ENCODE measurements around the gene TECTA.

DNA sequence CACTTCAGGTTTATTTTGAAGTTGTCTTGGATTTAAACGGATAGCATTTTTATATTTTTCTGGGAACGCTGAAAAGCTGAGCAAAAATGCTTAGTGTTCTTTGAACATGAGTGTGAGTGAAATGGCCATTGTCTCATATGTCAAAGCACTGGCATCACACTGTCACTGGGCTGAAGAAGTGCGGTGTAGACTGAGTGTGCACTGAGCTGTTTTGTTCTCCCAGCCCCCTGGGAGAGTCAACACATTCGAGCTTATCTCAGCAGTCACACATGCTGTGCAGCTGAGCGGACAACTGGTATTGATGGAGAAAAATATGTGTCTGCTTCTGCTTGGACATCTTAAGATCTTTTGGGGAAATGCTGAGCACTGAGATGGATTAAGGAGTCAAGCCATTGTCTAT is 90.8 kb downstream of the TECTA start:
- TF ChIP-seq, protein P1, sequence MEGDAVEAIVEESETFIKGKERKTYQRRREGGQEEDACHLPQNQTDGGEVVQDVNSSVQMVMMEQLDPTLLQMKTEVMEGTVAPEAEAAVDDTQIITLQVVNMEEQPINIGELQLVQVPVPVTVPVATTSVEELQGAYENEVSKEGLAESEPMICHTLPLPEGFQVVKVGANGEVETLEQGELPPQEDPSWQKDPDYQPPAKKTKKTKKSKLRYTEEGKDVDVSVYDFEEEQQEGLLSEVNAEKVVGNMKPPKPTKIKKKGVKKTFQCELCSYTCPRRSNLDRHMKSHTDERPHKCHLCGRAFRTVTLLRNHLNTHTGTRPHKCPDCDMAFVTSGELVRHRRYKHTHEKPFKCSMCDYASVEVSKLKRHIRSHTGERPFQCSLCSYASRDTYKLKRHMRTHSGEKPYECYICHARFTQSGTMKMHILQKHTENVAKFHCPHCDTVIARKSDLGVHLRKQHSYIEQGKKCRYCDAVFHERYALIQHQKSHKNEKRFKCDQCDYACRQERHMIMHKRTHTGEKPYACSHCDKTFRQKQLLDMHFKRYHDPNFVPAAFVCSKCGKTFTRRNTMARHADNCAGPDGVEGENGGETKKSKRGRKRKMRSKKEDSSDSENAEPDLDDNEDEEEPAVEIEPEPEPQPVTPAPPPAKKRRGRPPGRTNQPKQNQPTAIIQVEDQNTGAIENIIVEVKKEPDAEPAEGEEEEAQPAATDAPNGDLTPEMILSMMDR (IDR thresholded peaks at IDR 0.05): no peak
- TF ChIP-seq GABPA (IDR thresholded peaks at IDR 0.05; ENCODE audit: low read depth) (no peak), NRF1 (IDR thresholded peaks at IDR 0.05; ENCODE audit: low read depth, low read length) (no peak), EZH2phosphoT487 (IDR thresholded peaks at IDR 0.05; ENCODE audit: borderline replicate concordance, low read depth) (no peak), SMC3 (IDR thresholded peaks at IDR 0.05; ENCODE audit: low read depth, low read length) (no peak), NFIC (IDR thresholded peaks at IDR 0.05; ENCODE audit: borderline replicate concordance) (no peak), RAD21 (IDR thresholded peaks at IDR 0.05; ENCODE audit: low read length) (no peak), RCOR1 (IDR thresholded peaks at IDR 0.05; ENCODE audit: low read length) (no peak), EP300 (IDR thresholded peaks at IDR 0.05; ENCODE audit: borderline replicate concordance in 1 of 2, low read depth in 1 of 2, low read length in 1 of 2) (no peak), MXI1 (IDR thresholded peaks at IDR 0.05; ENCODE audit: low read depth, low read length) (no peak), ELF1 (IDR thresholded peaks at IDR 0.05) (no peak)
- TF ChIP-seq, protein P2, sequence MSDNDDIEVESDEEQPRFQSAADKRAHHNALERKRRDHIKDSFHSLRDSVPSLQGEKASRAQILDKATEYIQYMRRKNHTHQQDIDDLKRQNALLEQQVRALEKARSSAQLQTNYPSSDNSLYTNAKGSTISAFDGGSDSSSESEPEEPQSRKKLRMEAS (IDR thresholded peaks at IDR 0.05; ENCODE audit: low read depth): no peak
